ENCODE data around the gene WWC2.

DNA sequence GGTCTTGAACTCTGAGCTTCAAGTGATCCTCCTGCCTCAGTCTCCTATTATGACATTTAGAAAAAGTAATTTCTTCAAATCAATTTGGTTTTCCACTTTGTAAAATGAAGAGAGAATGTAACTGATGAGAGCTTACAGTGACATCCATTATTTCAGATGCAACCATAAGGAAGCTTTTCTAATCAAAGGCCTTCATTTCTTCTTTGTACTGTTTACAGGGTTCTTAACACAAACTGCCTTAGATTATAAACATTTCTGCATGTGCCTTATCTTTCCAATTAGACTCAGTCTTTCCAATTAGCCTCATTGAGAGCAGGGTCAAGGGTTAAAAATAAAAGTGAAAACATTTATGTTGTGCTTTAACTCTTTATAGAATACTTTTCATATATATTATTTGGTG is 71.8 kb downstream of the WWC2 start:
- TF ChIP-seq, protein P1, sequence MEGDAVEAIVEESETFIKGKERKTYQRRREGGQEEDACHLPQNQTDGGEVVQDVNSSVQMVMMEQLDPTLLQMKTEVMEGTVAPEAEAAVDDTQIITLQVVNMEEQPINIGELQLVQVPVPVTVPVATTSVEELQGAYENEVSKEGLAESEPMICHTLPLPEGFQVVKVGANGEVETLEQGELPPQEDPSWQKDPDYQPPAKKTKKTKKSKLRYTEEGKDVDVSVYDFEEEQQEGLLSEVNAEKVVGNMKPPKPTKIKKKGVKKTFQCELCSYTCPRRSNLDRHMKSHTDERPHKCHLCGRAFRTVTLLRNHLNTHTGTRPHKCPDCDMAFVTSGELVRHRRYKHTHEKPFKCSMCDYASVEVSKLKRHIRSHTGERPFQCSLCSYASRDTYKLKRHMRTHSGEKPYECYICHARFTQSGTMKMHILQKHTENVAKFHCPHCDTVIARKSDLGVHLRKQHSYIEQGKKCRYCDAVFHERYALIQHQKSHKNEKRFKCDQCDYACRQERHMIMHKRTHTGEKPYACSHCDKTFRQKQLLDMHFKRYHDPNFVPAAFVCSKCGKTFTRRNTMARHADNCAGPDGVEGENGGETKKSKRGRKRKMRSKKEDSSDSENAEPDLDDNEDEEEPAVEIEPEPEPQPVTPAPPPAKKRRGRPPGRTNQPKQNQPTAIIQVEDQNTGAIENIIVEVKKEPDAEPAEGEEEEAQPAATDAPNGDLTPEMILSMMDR (IDR thresholded peaks at IDR 0.05), result no peak
- no peak for TF ChIP-seq POLR2A (IDR thresholded peaks at IDR 0.05)
